Left lobe of liver (tissue), 2 donors: ENCODE results near the gene DPY19L2. TPM values are rescaled to one million over a fixed set of nuclear protein-coding genes. Genes with fewer than 3 reads are reported as not detected.
A peak's percentile ranks its signal among the peaks of the same experiment; 100 is the strongest.
"Not testable (repeated sequence)": the region's sequence is repeated elsewhere in the genome, so short reads cannot be mapped to it uniquely, and the experiment has no call there.

ENCODE experiments used
- ATAC-seq: fragments of 200-7000 bp; cut with Tn5 transposase; one replicate; pipeline ENCODE4 v1.9.1; 2020; ENCODE audit warnings: mild to moderate bottlenecking, moderate library complexity
- DNase-seq: peaks from one replicate; pipeline ENCODE4 v3.0.0-alpha.2; 2020; ENCODE audit warnings: low spot score
- total RNA-seq: library from RNA; stranded (reverse); gene quantifications from one replicate; pipeline ENCODE4 v1.2.1, GENCODE V29; 2021
- donor health status: DM: no; HTN: no; CAD: no; lungs with moderate emphysema.
- donor health status: DM: no; HTN: yes; CAD: no.

Gene DPY19L2
- total RNA-seq, 1 donor from 2014 or later: not detected

DNA sequence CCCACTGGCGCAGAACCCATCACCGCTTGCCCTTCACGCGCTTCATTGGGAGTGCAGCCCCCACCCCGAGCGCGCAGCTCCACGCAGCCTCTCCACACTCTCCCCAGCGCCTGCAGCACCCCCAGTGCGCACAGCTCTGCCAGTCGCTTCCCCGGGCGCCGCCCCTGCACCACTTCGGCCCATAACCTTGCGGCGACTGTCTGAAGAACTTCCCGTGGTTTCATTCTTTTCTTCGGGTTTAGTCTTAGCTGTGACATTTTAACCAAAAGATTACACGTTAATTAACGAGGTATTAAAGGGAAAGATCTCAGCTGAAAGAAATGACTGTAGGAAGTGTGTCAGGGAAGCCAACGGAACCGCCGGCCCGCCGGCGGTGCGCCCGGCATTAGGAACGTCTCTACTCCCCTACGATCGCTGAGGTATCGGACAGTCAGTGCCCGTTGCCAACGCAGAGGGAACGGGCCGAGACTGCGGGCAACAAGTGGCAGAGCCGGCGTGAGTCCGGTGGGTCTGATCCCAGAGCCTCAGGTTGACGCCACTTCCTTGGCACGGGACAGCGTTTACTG, 590 bp upstream of the DPY19L2 start:
- ATAC-seq: peak; percentile 51
- not testable (repeated sequence) for DNase-seq

DNA sequence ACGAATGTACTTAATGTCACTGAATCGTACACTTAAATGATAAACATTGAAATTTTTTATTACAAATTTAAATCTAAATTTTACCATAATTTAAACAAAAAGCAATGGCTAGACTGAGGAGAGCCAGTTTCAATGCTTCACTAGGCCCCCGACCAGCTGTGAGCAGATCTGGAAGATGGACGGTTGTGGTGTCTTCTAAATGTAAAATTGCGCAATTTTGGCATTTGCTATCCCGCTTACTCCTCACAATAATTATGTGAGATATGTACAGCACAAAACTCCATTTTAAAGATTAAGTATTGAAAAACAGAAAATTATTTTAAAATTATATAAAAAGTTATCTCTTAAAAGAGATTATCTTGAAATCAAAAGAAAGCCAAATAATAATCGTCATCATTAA, 5.3 kb downstream of the DPY19L2 start:
- DNase-seq, ATAC-seq: not testable (repeated sequence)

DNA sequence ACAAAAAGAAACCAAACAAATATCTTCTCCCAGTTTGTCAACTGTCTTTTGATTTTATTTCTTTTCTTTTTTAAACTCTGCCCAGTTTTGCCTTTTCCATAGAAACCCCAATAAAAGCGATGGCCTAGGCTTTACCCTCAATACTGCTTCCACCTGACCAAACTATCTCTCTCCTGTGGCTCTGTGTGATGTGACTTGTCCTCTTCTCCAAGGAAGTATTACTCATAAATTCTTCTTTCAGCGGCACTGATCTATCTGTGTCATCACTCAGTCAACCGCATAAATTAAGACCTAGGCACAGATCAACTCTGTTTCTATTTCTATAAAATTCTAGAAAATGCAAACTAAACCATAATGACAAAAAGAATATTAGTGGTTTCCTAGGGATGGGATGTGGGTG, 9.8 kb downstream of the DPY19L2 start:
- not testable (repeated sequence) for DNase-seq, ATAC-seq

DNA sequence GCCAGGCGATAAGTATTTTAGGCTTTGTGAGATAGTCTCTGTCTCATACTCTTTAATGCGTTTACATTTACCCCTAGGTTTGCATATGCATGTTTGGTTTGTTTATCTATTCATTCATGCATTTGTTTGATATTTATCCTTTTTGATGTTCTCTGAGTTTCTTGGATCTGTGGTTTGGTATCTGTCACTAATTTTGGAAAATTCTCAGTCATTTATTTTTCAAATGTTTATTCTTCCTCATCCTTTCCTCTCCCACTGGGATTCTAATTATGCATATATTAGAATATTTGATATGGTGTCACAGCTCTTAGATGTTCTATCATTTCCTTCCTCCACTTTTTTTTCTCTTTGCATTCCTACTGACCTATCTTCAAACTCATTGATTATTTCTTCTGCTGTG, 11.9 kb downstream of the DPY19L2 start:
- DNase-seq, ATAC-seq: not testable (repeated sequence)

DNA sequence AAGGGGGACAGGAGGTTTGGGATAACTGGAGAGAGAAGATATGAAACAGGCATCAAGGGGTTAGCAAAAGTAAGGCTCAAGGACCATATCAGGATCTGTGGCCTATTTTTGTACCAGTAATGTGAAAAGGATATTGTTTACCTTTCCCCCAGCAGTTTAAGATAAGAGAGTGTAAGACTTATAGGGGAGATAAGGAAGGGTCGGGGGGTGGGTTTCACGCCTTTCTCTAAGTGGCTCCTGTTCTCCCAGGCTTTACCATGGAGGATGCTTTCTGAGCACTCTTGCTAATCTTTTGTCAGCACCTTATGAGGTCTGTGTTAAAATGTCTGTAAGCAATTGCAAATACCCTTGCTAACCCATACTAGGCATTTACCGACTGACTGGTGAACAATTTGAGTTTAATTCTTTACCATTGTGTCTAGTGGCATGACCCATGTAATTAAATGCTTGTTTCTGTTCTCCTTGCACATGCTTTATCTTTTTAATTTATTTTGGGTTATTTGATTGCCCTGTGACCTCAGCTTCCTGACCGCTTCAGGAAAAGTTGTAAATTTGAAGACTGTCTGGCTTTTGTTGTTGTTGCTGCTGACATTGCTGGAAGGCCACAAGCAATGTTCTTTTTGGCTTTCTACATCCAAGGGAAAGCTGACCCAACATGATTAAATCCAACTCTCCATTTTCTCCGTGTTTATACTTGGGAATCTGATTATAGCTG, 12.6 kb downstream of the DPY19L2 start:
- not testable (repeated sequence) for ATAC-seq, DNase-seq

DNA sequence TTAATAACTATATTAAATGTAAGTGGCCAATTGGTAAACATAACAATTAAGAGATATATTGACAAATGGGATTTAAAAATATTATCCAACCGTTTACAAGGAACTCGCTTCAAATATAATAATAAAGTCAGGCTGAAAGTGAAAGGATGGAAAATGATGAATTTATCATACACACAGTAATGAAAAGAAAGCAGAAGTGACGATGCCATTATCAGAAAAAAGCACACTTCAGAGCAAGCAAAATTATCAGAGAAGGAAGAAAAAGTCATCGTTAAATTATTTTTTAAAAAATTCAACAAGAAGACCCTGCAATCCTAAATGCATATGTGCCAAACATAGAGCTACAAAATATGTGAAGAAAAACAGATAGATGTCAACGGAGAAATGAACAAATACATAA, 13.8 kb downstream of the DPY19L2 start:
- not testable (repeated sequence) for ATAC-seq

DNA sequence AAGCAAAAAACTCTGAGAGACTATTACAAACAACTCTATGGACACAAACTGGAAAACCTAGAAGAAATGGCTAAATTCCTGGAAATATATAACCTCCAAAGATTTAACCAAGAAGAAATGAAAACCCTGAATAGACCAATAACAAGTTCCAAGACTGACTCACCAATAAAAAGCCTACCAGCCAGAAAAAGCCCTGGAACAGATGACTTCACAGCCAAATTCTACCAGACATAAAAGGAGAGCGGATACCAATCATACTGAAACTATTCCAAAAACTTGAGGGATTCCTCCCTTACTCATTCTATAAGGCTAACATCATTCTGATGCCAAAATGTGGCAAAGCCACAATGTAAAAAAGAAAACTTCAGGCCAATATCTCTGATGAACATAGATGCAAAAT, 18.8 kb downstream of the DPY19L2 start:
- ATAC-seq, DNase-seq: not testable (repeated sequence)

More for the DNA sequence above, 13.8 kb downstream of the DPY19L2 start:
- DNase-seq: not testable (repeated sequence)

DNA sequence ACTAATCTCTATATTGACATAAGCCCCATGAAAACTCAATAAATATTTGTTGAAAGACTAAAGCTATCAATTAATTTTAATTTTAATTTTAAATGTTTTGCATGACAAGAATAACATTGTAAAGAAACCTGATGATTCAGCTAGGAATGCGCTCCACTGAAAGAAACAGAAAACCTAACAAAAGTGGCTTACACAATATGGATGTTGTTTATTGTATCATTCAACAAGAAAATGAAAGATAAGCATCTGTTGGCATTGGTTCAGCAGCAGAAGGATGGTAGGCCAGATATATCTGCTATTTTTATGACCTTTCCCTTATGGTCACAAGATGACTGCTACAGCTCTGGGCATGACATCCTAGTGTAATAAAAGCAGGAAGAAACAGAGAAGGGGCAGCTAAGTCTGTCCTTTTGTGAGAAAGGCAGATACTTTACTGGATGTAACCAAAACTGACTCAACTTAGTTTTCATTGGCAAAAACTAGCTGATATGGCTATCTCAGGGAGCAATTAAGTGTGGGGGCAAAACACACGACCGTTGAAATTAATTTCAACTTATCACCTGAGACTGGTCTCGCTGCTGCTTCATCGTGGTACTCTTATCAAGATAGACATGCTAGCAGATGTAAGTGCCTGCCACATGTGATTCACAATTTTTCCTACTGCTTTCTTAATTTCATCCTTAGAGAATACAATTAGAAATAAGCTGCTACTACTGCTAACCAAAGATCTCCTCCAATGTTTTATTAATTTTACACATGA, 24.7 kb downstream of the DPY19L2 start:
- DNase-seq, ATAC-seq: not testable (repeated sequence)

DNA sequence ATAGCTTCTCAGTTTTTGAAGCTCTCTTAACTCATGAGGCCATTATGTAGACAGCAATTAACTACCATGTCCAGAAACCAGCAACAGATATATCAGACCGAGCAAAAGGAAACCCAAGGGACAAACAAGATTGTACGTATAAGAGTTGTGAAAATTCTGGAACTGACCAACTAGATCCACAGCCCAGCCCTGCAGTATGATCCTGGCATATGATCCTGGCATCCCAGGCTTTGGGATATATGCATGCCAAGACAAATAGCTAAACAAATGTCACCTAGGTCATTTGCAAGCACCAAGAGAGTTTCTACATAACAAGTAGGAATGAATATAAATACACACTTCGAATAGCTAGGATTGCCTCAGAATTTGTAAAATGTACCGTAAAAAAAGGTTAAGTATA, 44.0 kb downstream of the DPY19L2 start:
- peak; percentile 98 for ATAC-seq
- DNase-seq: peak; percentile 71

DNA sequence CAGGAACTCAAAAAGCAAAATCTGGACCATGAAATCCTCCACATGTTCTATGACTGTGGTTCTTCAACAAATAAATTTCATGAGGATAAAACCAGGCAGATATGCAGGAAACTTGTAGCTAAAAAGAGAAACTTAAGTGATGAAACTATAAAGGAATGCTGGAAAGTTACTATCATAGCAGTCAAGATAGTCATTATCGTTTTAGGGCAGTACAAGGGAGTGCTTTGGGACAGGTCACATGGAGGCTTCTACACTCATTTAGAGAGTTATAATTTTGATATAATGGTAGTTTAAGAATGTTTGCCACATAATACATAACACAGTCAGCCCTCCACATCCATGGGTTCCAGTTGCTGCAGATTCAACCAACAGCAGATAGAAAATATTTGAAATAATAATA, 52.7 kb downstream of the DPY19L2 start:
- not testable (repeated sequence) for ATAC-seq, DNase-seq

DNA sequence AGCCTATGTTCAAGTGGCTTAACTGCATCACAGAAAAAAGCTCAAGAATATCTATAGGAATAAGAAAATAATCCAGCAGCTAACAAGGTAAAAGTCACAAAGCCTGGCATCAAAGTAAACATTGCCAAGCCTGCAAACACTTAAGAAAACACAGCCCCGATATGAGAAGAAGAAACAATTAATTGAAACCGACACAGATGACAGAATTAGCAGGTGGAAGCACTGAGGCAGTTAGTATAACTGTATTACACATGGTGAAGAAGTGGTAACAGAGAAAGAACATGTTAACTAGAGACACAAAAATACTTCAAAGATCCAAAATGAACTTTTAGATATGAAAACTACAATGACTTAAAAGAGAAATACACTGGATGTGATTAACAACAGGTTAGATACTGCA, 57.0 kb downstream of the DPY19L2 start:
- not testable (repeated sequence) for ATAC-seq, DNase-seq

DNA sequence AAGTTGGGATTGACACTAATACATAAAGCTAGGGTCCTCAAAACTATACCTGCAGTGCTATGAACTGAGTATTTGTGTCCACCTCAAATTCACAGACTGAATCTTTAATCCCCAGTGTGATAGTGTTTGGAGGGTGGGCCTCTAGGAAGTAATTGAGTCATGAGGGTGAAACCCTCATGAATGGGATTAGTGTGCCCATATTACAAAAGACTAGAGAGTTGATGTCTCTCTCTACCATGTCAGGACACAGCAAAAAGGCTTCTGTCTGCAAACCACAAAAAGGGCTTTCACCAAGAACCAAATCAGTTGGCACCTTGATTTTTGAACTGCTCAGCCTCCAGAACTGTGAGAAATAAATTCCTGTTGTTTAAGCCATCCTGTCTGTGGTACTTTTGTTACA, 59.0 kb downstream of the DPY19L2 start:
- not testable (repeated sequence) for DNase-seq, ATAC-seq

DNA sequence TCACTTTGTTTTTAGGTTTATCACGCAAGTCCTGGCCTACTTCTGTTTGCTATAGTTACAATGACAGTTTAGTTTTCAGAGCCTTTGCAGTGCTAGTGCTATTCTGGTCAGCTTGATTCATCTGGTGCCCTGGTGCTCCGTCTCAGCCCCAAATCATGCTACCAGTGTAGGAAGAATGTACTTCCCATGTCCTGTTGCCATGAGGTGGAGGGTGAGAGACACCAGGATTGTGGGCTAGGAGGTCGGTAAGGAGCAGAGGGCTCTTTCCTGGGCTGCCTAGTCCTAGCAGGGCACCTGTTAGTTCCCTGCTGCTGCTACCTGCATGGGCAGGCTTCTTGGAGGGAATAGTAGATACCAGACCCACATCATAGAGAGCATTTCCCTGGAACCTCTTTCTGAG, 63.3 kb downstream of the DPY19L2 start:
- DNase-seq, ATAC-seq: not testable (repeated sequence)

DNA sequence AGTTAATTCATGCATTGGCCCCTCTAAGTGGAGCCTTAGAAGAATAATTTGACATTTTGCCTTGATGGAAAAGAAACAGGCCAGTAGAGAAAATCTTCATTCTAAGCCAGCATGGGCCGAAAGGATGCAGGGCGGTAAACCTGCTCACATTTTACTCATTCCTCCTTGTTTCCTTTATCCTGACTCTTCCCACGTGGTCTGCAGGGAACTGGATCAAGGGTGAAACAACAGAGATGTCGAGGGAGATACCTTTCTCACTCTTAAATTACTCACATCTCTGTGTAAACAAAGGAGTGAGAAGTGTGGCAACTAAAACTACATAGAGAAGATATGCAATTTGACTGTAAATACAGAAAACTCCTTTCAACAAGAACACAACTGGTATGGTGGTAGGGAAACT, 73.5 kb downstream of the DPY19L2 start:
- DNase-seq, ATAC-seq: not testable (repeated sequence)

DNA sequence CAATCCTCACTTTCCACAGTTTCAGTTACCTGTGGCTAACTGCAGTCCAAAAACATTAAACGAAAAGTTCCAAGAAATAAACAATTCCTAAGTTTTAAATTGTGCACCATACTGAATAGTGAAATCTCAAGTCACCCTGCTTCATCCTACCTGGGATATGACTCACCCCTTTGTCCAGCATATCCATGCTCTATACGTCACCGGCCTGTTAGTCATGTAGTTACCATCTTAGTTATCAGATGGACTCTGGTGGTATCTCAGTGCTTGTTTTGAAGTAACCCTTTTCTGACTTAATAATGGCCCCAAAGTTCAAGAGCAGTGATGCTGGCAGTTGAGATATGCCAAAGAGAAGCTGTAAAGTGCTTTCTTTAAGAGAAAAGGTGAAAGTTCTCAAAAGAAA, 83.9 kb downstream of the DPY19L2 start:
- not testable (repeated sequence) for DNase-seq, ATAC-seq

DNA sequence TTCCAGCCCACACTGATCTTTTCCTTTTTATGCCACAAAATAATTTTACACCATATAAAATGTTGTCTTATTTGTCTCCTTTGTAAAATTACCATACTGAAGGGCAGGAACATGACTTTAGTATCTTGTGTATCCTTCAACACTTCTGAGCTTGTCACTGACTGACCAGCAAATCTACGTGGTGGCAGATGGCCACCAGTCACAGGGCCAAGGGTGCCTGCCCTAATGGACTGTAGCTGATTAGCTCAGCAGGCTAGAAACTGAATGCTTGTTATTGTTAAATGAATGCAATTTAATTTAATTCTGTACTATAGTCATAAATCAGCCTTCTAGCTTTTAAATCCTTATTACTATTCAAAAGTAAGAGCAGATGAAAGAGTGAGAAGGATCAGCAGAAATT, 85.0 kb downstream of the DPY19L2 start:
- not testable (repeated sequence) for DNase-seq, ATAC-seq

DNA sequence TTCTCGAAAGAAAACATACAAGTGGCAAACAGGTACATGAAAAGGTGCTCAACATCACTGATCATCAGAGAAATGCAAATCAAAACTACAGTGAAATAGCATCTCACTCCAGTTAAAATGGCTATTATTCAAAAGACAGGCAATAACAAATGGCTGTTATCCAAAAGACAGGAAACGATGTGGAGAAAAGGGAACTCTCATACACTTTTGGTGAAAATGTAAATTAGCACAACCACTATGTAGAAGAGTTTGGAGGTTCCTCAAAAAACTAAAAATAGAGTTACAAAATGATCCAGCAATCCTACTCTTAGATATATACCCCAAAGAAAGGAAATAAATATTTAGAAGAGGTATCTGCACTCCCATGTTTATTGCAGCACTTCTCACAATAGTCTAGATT, 90.7 kb downstream of the DPY19L2 start:
- DNase-seq, ATAC-seq: not testable (repeated sequence)

DNA sequence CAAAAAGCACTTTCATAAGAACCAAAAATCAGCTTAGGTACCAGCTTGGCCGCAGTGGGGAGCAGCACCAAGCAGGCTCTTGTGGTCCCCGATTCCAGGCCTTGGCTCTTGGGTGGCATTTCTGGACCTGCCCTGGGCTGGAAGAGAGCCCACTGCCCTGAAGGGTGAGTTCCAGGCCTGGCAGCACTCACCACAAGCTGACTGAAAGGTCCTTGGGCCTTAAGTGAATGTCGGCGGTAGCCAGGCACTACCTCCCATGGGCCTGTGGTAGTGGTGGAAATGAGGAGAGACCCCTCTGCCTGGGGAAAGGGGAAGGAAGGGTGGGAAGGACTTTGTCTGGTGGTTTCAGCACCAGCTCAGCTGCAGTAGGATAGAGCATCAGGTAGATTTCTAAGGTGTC, 96.3 kb downstream of the DPY19L2 start:
- not testable (repeated sequence) for ATAC-seq, DNase-seq

DNA sequence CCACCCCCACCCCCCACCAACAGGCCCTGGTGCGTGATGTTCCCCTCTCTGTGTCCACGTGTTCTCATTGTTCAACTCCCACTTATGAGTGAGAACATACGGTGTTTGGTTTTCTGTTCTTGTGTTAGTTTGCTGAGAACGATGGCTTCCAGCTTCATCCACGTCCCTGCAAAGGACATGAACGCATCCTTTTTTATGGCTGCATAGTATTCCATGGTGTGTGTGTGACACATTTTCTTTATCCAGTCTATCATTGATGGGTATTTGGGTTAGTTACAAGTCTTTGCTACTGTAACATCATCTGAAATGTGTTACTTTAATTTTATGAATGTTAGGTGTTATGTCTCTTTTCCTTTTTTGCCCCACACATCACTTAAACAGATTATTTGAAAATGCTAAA, 109.8 kb downstream of the DPY19L2 start:
- not testable (repeated sequence) for DNase-seq, ATAC-seq

DNA sequence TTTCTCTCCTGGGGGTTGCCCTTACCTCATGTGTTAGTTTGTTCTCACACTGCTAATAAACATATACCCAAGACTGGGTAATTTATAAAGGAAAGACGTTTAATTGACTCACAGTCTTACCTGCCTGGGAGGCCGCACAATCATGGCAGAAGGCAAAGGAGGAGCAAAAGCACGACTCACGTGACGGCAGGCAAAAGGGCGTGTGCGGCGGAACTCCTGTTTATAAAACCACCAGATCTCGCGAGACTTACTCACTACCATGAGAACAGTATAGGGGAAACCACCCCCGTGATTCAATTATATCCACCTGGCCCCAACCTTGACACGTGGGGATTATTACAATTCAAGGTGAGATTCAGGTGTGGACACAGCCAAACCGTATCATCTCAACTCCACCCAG, 116.9 kb downstream of the DPY19L2 start:
- ATAC-seq: not testable (repeated sequence)

DNA sequence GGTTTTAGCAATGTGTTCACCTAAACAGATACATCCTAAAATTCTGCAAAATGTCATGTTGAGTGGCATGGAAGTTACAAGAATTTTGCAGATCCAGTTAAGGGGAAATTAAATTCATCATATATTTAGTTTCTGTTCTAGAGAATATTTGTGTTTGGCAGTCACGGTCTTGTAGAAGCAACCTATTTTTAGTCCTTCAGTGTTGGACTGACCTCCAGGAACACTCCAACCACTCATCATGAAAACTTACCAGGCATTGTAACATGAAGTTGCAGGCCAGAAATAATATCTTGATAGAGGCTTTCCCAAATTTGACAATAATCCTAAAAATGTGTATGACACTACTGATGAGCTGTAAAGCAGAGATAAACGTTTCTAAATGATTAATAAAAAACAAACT, 119.3 kb downstream of the DPY19L2 start:
- ATAC-seq, DNase-seq: not testable (repeated sequence)

More for the DNA sequence above, 116.9 kb downstream of the DPY19L2 start:
- not testable (repeated sequence) for DNase-seq
